HepG2 (cell line): ENCODE data around the gene NR3C2. TPM values are rescaled to one million over a fixed set of nuclear protein-coding genes. Genes with fewer than 3 reads are reported as not detected.

Experiments used
- ATAC-seq: fragments of 200-7000 bp; cut with Tn5 transposase; 3 replicates; pipeline ENCODE4 v1.9.1; 2020; ENCODE audit warnings: mild to moderate bottlenecking, moderate library complexity
- BruUV-seq: library from RNA; stranded (reverse); fragments of 400-500 nt; replicated peaks from 2 replicates; lab custom pipeline; 2021; lab: Mats Ljungman, UMichigan
- CTCF ChIA-PET: fragments of 300-600 bp; formaldehyde crosslinking; extraction: SDS; loops from one replicate; lab custom pipeline; 2021; ENCODE audit warnings: low total read pairs, inconsistent platforms, low intra/inter-chr PET ratio; lab: Yijun Ruan, JAX
- POLR2A ChIA-PET: fragments of 350-600 bp; sonication (Branson Sonifier 250); formaldehyde crosslinking; loops from one replicate; lab custom pipeline; 2020; ENCODE audit warnings: antibody characterized with exemption, inconsistent platforms; lab: Yijun Ruan, JAX
- DNase-seq: peaks from one replicate; pipeline ENCODE4 v3.0.0-alpha.2; 2015; ENCODE audit warnings: low spot score
- FAIRE-seq: peaks from 3 replicates; lab custom pipeline; 2011; peaks lifted over from hg19 to GRCh38; lab: Jason Lieb, UNC
- H2AFZ ChIP-seq: one replicate; pipeline ENCODE4 v1.6.1; 2011; ENCODE audit warnings: low read length, inconsistent platforms
- H3K27ac ChIP-seq: fragments of 300-600 bp; 3 replicates; pipeline ENCODE4 v1.8.0; 2011; ENCODE audit warnings: mixed run types, mild to moderate bottlenecking, mixed read lengths, low read length, inconsistent platforms; ENCODE audit not compliant: insufficient read depth; ENCODE audit errors: extremely low read length
- H3K27me3 ChIP-seq, 2 experiments: fragments of 200-600 bp in 1 of 2; 2 replicates in 1 of 2; 3 replicates in 1 of 2; pipeline versions ENCODE4 v1.6.0 to v1.8.0; 2011; ENCODE audit warnings: low read length in 2 of 2, mild to moderate bottlenecking in 2 of 2, moderate library complexity in 2 of 2, inconsistent platforms in 1 of 2; ENCODE audit not compliant: insufficient read depth in 2 of 2, control insufficient read depth in 1 of 2
- H3K36me3 ChIP-seq, 2 experiments: fragments of 200-600 bp in 1 of 2; replicated peaks in 1 of 2; 2 replicates in 1 of 2; 3 replicates in 1 of 2; pipeline versions ENCODE4 v1.5.1 to v1.8.0; 2011; ENCODE audit warnings: low read length in 2 of 2, inconsistent platforms in 1 of 2; ENCODE audit not compliant: insufficient read depth in 2 of 2, control insufficient read depth in 1 of 2
- H3K4me1 ChIP-seq: 2 replicates; pipeline ENCODE4 v1.5.1; 2012; ENCODE audit warnings: low read length, inconsistent platforms; ENCODE audit not compliant: insufficient read depth
- H3K4me2 ChIP-seq: 2 replicates; pipeline ENCODE4 v1.6.0; 2011; ENCODE audit warnings: low read depth, low read length, inconsistent platforms
- H3K4me3 ChIP-seq, 3 experiments: fragments of 200-600 bp in 1 of 3; sonication (generic), shearing (Covaris generic) in 1 of 3; replicated peaks in 1 of 3; 2 replicates each; pipeline ENCODE4 v1.5.1; 2011 to 2016; ENCODE audit warnings: low read length in 3 of 3, inconsistent platforms in 2 of 3, low read depth in 2 of 3, mild to moderate bottlenecking in 2 of 3, control low read depth in 1 of 3, mixed read lengths in 1 of 3; ENCODE audit not compliant: insufficient read depth in 1 of 3
- H3K79me2 ChIP-seq: one replicate; pipeline ENCODE4 v1.6.1; 2011; ENCODE audit warnings: low read length, inconsistent platforms; ENCODE audit not compliant: insufficient read depth
- H3K9ac ChIP-seq: 2 replicates; pipeline ENCODE4 v1.6.0; 2011; ENCODE audit warnings: mild to moderate bottlenecking, low read depth, low read length, inconsistent platforms; ENCODE audit not compliant: insufficient read depth
- H3K9me3 ChIP-seq: 2 replicates; pipeline ENCODE4 v1.5.1; 2012; ENCODE audit warnings: mild to moderate bottlenecking, low read length
- H4K20me1 ChIP-seq: 2 replicates; pipeline ENCODE4 v1.6.0; 2011; ENCODE audit warnings: inconsistent platforms, mild to moderate bottlenecking, low read length, moderate library complexity; ENCODE audit not compliant: insufficient read depth
- NBN ChIP-seq: fragments of 450-650 bp; conservative IDR thresholded peaks from 2 replicates; pipeline ENCODE4 v1.6.1; 2017
- NR2C2 ChIP-seq: sonication (generic); formaldehyde crosslinking; IDR thresholded peaks from 2 replicates; pipeline ENCODE4 v1.4.0; 2020; ENCODE audit warnings: missing genetic modification reagents, mild to moderate bottlenecking, moderate library complexity, borderline replicate concordance
- SP5 ChIP-seq: IDR thresholded peaks from 2 replicates; pipeline ENCODE4 v1.6.1; 2016; ENCODE audit warnings: low read depth, borderline replicate concordance
- ZNF614 ChIP-seq: IDR thresholded peaks from 2 replicates; pipeline ENCODE4 v1.6.1; 2018; ENCODE audit warnings: missing biosample characterization, missing genetic modification reagents, inconsistent platforms, borderline replicate concordance
- ZSCAN25 ChIP-seq: sonication (generic); formaldehyde crosslinking; IDR thresholded peaks from 2 replicates; pipeline ENCODE4 v1.8.0; 2022; ENCODE audit warnings: mild to moderate bottlenecking, missing genetic modification reagents
- WGBS: methylation state at CpG from one replicate; pipeline ENCODE4 v1.1.6; 2017; ENCODE audit warnings: low lambda C conversion rate; 5-methylcytosine and 5-hydroxymethylcytosine counted together
- in situ Hi-C: cut with HindIII; loops from 2 replicates; pipeline ENCODE4 v1.10.0; 2017; ENCODE audit warnings: low pct_unique_long_range_greater_than_20kb; ENCODE audit not compliant: extremely low pct_ligation_motif_present
- intact Hi-C: fragments of 100-400 bp; cut with micrococcal nuclease; formaldehyde crosslinking; loops from one replicate; pipeline ENCODE4 v1.10.0; 2022; ENCODE audit not compliant: unreplicated experiment
- polyA plus RNA-seq, 8 experiments: library from polyadenylated mRNA; depleted of rRNA in 3 of 8; stranded (reverse) in 7 of 8; unstranded in 1 of 8; fragments of >200 nt; fragmentation: Illumina TruSeq in 4 of 8; extraction: Trizol in 4 of 8; gene quantifications; 2 replicates each; pipeline versions ENCODE4 v1.2.1 to v1.2.3, GENCODE V29; 2011 to 2016; ENCODE audit warnings: low read depth in 4 of 8, missing spikeins in 1 of 8, mixed read lengths in 1 of 8; ENCODE audit not compliant: insufficient read depth in 1 of 8
- total RNA-seq, 5 experiments: library from RNA; depleted of rRNA; stranded (reverse); fragments of >200 nt; fragmentation: Illumina TruSeq; extraction: Trizol; gene quantifications; 2 replicates each; pipeline ENCODE4 v1.2.3, GENCODE V29; 2016; ENCODE audit warnings: low read depth in 1 of 5
- TF ChIP-seq, protein P1 (sequence below): sonication (generic); formaldehyde crosslinking; IDR thresholded peaks from 2 replicates; pipeline ENCODE4 v1.9.0; 2021; ENCODE audit warnings: missing genetic modification reagents, mild to moderate bottlenecking, borderline replicate concordance
- TF ChIP-seq, protein P2 (sequence below): sonication (generic); formaldehyde crosslinking; IDR thresholded peaks from 2 replicates; pipeline ENCODE4 v1.4.0; 2020; ENCODE audit warnings: mild to moderate bottlenecking, missing genetic modification reagents
- TF ChIP-seq, protein P3 (sequence below): sonication (generic); formaldehyde crosslinking; conservative IDR thresholded peaks from 2 replicates; pipeline ENCODE4 v1.8.1; 2023; ENCODE audit warnings: missing genetic modification reagents

NR3C2 gene
- total and polyA plus RNA-seq, 2 of the 13 experiments (the other 11 are each of a cell fraction or from before 2014, with no cell fraction given), result 0.26 to 0.46 TPM

DNA sequence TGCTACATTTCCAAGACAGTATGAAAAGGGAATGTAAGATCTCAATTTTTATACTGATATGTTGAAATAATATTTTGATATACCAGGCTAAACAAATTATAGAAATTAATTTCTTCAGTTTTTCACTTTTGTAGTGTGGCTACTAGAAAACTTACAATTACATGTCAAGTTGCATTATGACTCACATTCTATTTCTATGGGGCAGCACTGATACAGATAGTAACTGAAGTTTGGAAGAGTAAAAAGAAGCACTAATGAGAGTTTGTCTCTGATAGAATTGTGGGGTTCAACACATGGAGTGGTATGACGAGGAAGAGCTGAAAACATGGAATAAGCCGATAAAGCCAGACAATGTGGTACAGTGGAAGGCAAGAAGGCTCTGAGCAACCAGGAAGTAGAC lies 95.6 kb downstream of the NR3C2 start (continued):
- TF ChIP-seq, protein P1, sequence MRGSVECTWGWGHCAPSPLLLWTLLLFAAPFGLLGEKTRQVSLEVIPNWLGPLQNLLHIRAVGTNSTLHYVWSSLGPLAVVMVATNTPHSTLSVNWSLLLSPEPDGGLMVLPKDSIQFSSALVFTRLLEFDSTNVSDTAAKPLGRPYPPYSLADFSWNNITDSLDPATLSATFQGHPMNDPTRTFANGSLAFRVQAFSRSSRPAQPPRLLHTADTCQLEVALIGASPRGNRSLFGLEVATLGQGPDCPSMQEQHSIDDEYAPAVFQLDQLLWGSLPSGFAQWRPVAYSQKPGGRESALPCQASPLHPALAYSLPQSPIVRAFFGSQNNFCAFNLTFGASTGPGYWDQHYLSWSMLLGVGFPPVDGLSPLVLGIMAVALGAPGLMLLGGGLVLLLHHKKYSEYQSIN (CRISPR knock-in tag), result no peak
- TF ChIP-seq, protein P2, sequence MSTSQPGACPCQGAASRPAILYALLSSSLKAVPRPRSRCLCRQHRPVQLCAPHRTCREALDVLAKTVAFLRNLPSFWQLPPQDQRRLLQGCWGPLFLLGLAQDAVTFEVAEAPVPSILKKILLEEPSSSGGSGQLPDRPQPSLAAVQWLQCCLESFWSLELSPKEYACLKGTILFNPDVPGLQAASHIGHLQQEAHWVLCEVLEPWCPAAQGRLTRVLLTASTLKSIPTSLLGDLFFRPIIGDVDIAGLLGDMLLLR (CRISPR knock-in tag), result no peak

GRCh38 chr4:148345509-148345908 lies 96.7 kb downstream of the NR3C2 start:
- CTCF ChIA-PET, result no interaction called here
- intact Hi-C loops, result no loop called here
- Histone ChIP-seq H3K4me1 (no peaks in the 10 kb centered on the region), H3K36me3 (no peaks in the 10 kb centered on the region), H4K20me1 (no peaks in the 10 kb centered on the region), H2AFZ (no peak overlapping the region), H3K9ac (no peak overlapping the region), H3K4me3 (no peak overlapping the region), H3K79me2 (no peaks in the 10 kb centered on the region), H3K9me3 (no peaks in the 10 kb centered on the region), H3K27me3 (no peaks in the 10 kb centered on the region; a peak in 1 of 5 replicates), H3K4me2 (no peak overlapping the region), H3K27ac (no peak overlapping the region)
- no TSS peak for BruUV-seq
- TF ChIP-seq ZNF614 (CRISPR knock-in tag) (no peak), NR2C2 (no peak), NBN (no peak), SP5 (CRISPR knock-in tag) (no peak), ZSCAN25 (CRISPR knock-in tag) (no peak)
- TF ChIP-seq, protein P3, sequence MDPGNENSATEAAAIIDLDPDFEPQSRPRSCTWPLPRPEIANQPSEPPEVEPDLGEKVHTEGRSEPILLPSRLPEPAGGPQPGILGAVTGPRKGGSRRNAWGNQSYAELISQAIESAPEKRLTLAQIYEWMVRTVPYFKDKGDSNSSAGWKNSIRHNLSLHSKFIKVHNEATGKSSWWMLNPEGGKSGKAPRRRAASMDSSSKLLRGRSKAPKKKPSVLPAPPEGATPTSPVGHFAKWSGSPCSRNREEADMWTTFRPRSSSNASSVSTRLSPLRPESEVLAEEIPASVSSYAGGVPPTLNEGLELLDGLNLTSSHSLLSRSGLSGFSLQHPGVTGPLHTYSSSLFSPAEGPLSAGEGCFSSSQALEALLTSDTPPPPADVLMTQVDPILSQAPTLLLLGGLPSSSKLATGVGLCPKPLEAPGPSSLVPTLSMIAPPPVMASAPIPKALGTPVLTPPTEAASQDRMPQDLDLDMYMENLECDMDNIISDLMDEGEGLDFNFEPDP (CRISPR knock-in tag), result no peak
- ATAC-seq (no peak), FAIRE-seq (no peak), DNase-seq (no peak)
- in situ Hi-C loops, result no loop called here
- WGBS, result 1% methylated on average over 5 of the region's 5 CpGs
- POLR2A ChIA-PET, result no interaction called here
